Measurements from ENCODE around the gene ATAD3C.
A peak's percentile ranks its signal among the peaks of the same experiment; 100 is the strongest.
"Not testable (repeated sequence)": the region's sequence is repeated elsewhere in the genome, so short reads cannot be mapped to it uniquely, and the experiment has no call there.

The ATAD3C gene

DNA sequence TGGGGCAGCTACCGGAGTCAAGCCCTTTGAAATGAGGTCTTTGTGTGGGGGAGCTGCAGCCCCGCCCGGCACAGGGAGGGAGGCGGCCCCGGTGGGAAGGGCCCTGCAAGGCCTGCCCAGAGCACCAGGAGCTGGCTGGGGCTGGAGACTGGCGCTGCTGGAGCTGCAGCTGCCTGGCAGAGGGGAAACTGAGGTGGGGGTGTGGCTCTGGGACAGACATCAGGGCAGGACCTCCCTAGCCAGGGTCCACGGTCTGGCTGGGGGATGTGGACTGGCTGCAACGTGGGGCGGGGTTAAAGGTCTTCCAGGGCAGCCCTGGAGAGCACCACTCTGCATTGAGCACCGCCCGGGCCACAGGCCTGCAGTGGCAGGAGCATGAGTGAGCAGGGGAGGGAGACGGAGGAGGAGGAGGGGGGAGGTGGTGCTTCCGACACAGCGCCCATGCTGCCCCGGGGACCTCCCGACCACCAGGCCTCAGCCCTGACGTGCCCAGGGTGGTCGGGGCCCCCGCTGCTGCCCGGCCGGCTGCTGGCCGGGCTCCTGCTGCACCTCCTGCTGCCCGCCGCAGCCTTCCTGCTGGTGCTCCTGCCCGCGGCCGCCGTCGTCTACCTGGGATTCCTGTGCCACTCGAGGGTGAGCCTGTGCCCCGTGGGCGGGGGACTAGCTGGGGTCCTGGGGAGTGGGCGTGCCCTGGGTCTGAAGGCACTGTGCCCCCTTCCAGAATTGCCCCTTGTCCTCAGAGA is 23.6 kb upstream of the ATAD3C start:
- TF ChIP-seq, protein P1, sequence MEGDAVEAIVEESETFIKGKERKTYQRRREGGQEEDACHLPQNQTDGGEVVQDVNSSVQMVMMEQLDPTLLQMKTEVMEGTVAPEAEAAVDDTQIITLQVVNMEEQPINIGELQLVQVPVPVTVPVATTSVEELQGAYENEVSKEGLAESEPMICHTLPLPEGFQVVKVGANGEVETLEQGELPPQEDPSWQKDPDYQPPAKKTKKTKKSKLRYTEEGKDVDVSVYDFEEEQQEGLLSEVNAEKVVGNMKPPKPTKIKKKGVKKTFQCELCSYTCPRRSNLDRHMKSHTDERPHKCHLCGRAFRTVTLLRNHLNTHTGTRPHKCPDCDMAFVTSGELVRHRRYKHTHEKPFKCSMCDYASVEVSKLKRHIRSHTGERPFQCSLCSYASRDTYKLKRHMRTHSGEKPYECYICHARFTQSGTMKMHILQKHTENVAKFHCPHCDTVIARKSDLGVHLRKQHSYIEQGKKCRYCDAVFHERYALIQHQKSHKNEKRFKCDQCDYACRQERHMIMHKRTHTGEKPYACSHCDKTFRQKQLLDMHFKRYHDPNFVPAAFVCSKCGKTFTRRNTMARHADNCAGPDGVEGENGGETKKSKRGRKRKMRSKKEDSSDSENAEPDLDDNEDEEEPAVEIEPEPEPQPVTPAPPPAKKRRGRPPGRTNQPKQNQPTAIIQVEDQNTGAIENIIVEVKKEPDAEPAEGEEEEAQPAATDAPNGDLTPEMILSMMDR (IDR thresholded peaks at IDR 0.05; ENCODE audit: borderline replicate concordance, control extremely low read depth, extremely low read depth, insufficient read depth, missing control alignments), result no peak
- peak; percentile 32 for DNase-seq (ENCODE audit: low spot score)
- in situ Hi-C loops (cut with MboI; ENCODE audit: low sequenced_read_pairs, unreplicated experiment), result no loop called here

DNA sequence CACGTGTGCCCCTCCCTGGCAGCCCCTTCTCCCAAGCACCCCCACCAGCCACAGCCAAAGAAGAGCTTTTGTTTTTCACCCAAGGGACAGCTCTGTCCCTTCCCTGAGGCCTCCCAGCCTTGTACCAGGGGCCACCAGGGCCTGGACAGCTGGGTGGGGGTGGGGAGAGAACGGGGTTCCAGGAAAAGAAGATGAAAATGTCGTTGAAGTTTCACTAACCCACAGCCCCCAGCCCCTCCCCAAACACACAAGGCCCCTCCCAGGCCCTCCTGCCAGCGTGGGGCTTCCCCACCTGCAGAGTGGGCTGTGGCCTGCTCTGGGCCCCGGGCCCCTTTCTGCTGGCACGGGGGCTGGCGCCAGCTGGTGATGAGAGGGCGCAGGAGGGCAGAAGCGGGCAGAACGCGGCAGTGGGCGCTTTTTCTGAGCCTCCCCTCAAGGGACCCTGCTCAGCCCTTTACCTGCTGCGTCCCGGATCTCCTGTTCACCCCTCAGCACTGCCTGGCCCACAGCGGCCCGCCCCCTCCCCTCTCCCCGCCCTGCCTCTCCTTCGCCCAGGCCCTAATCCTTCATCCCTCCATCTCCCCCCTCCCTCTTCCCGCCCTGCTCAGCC is 22.9 kb upstream of the ATAD3C start:
- TF ChIP-seq, protein P1 (IDR thresholded peaks at IDR 0.05; ENCODE audit: borderline replicate concordance, control extremely low read depth, extremely low read depth, insufficient read depth, missing control alignments), result no peak
- peak; percentile 35 for DNase-seq (ENCODE audit: low spot score)
- in situ Hi-C loops (cut with MboI; ENCODE audit: low sequenced_read_pairs, unreplicated experiment), result no loop called here

DNA sequence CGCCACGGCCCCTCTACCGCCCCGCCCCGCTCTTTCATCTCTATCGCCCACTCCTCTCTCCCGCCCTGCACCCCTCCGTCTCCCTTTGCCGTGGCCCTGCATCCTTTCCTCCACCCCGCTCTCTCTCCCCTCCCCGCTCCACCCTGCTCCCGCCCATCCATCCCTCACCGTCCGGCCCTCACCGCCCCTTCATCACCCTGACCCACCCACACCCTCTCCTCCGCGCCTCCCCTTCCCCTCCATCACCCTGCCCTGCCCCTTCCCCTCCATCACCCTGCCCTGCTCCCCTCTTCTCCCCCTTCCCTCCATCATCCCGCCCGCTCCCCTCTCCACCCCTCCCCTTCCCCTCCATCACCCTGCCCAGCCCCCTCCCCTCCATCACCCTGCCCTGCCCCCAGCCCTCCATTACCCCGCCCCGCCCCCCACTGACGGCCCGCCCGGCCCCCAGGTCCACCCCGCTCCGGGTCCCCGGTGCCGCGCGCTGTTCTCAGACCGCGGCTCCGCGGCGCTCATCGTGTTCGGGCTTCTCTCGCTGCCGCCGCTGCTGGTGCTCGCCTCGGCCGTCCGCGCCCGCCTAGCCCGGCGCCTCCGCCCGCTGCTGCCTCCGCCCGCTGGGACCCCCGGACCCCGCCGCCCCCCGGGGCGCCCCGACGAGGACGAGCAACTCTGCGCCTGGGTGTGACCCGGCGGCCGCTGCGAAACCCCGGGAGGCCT is 22.2 kb upstream of the ATAD3C start:
- in situ Hi-C loops (cut with MboI; ENCODE audit: low sequenced_read_pairs, unreplicated experiment), result no loop called here
- TF ChIP-seq, protein P1 (IDR thresholded peaks at IDR 0.05; ENCODE audit: borderline replicate concordance, control extremely low read depth, extremely low read depth, insufficient read depth, missing control alignments), result no peak
- peak; percentile 65 for DNase-seq (ENCODE audit: low spot score)

DNA sequence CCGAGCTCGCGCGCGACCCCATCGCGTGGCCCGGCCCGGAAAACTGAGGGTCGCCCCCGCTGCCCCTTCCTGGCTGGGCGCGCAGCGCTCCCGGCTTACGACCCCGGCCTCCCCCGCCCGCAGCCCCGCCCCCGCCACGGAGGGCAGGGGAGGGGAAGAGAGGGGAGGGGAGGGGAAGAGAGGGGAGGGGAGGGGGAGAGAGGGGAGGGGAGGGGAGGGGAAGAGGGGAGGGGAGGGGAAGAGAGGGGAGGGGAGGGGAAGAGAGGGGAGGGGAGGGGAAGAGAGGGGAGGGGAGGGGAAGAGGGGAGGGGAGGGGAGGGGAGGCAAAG is 21.7 kb upstream of the ATAD3C start:
- no peak for DNase-seq (ENCODE audit: low spot score)
- in situ Hi-C loops (cut with MboI; ENCODE audit: low sequenced_read_pairs, unreplicated experiment), result no loop called here
- TF ChIP-seq, protein P1 (IDR thresholded peaks at IDR 0.05; ENCODE audit: borderline replicate concordance, control extremely low read depth, extremely low read depth, insufficient read depth, missing control alignments), result no peak

DNA sequence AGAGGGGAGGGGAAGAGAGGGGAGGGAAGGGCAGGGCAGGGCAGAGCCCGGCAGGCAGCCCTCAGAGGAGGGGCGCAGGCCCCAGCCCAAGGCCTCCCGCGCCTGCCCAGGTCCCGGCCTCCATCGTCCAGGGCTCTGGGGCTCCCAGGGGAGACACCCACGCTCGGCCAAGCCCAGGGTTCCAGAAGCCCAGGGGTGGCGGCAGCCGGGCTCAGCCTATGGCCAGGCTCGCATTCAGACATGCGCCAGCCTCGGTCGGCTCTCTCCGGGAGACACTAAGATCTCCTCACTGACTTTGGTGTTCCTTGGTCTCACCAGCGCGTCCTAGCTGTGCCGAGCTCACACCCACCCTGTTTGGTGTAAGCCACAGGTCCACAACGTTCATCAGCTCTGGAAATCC is 21.3 kb upstream of the ATAD3C start:
- DNase-seq (ENCODE audit: low spot score), result no peak
- in situ Hi-C loops (cut with MboI; ENCODE audit: low sequenced_read_pairs, unreplicated experiment), result no loop called here
- TF ChIP-seq, protein P1 (IDR thresholded peaks at IDR 0.05; ENCODE audit: borderline replicate concordance, control extremely low read depth, extremely low read depth, insufficient read depth, missing control alignments), result no peak

DNA sequence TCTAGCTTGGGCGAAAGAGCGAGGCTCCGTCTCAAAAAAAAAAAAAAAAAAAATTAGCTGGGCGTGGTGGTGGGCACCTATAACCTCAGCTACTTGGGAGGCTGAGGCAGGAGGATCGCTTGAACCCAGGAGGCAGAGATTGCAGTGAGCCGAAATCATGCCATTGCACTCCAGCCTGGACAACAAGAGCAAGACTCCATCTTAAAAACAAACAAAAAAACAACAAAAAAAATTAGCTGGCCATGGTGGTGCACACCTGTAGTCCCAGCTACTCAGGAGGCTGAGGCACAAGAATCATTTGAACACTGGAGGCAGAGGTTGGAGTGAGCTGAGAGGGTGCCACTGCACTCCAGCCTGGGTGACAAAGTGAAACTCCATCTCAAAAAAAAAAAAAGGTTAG is 20.5 kb upstream of the ATAD3C start:
- DNase-seq (ENCODE audit: low spot score); in situ Hi-C loops (cut with MboI; ENCODE audit: low sequenced_read_pairs, unreplicated experiment): not testable (repeated sequence)

DNA sequence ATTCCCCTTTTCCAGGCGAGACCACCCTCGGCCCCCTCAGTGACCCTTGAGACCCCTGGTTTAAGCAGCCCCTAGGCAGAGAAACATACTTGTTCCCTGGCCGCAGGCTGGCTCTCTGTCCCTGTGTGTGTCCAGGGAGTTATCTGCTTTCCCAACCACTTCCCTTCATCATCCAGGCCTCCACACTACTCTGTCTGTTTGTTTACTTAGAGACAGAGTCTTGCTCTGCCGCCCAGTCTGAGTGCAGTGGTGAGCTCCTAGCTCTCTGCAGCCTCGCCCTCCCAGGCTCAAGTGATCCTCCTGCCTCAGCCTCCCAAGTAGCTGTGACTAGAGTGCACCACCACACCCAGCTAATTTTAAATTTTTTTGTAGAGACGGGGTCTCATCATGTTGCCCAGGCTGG is 19.8 kb upstream of the ATAD3C start:
- TF ChIP-seq, protein P1 (IDR thresholded peaks at IDR 0.05; ENCODE audit: borderline replicate concordance, control extremely low read depth, extremely low read depth, insufficient read depth, missing control alignments), result no peak

More for the DNA sequence above, 19.8 kb upstream of the ATAD3C start:
- in situ Hi-C loops (cut with MboI; ENCODE audit: low sequenced_read_pairs, unreplicated experiment), result no loop called here
- no peak for DNase-seq (ENCODE audit: low spot score)
